ENCODE data around the gene CDCP1.

CDCP1 gene

GRCh38 chr3:45109771-45110508 is 36.2 kb downstream of the CDCP1 start:
- FAIRE-seq = peak; percentile 88

DNA sequence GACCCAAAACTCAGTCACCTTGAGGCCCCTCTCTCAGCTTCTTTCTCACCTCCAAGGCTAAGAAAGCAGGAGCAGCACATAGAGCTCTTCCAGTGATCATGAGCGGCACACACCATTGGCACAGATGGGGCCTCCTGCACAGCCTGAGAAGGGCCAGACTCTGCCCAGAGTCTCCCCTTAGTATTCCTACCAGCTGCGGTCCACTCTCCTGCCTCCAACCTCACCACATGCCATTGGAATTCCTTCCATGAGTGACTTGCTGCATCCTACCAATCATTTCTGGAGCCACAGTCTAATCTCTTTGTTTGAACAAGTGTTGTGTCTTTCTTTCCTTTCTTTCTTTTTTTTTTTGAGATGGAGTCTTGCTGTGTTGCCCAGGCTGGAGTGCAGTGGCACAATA is 39.3 kb downstream of the CDCP1 start:
- FAIRE-seq = no peak

DNA sequence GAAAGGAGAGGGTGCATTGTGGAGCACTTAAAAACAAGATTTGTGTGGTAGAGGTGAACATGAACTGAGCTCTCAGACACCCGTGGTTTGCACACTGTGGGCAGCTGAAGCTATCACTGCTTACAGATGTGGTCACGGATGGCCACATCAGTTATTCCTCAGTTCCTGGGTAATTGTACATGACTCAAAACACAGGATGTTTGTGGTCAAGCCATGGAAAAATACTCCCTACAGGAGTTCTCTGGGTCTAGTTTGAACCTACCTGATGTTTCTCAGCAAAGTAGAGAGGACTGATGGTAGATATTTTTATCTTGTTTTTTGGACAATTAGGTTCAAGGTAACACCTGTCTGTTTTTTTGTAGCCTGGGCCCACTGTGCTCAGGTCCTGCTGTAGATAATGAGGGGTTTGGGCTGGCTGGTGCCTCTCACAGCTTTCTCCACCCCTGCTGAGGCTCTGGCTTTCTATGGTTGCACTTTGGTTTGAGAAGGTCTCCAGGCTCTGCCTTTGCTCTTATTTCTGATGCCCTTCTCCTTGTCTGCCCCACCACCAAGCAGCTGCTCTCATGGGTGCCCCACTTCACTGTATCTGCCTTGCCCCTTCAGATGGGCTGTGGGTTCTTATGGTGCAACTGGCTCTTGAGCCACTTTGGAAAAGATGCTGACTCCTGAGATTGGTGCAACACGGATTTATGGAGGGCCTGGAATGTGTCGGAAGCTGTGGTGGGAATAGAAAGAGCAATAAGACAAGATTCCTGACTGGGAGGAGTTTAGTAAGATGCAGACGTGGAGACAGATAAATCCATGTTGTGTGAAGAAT is 40.1 kb downstream of the CDCP1 start:
- FAIRE-seq = no peak

DNA sequence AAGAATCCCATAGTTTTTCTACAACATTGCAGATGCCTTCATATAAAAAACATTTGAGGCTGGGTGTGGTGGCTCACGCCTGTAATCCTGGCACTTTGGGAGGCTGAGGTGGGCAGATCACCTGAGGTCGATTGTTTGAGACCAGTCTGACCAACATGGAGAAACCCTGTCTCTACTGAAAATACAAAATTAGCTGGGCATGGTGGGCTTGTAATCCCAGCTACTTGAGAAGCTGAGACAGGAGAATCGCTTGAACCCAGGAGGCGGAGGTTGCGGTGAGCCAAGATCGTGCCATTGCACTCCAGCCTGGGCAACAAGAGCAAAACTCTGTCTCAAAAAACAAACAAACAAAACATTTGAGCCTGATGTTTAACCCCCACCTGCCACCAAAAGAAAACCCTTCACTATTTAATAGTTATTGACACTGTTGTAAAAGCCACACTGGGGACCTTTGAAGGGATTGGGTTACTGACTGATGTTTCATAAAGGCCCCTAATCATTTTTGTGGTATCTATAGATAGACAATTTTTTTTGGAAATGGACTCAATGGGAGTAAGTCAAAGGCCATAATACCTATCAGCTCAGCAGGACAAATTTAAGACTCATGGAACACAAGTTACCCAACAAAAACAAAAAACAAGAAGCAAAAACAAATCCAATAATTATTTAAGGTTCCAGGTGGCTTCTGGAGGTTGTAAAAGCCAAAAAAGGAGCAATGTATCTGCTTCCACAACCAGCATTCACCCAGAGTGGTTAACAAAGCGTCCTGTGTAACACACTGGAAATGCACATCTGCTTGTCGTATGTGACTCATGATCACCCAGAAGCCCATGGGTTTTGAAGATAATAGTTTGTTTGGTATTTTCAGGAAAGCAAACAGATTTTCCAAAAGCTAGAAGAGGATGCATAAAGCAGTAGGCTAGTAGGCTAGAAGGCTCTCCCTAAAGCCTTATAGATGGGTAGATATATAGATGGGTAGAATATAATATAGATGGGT is 41.2 kb downstream of the CDCP1 start:
- no peak for FAIRE-seq

DNA sequence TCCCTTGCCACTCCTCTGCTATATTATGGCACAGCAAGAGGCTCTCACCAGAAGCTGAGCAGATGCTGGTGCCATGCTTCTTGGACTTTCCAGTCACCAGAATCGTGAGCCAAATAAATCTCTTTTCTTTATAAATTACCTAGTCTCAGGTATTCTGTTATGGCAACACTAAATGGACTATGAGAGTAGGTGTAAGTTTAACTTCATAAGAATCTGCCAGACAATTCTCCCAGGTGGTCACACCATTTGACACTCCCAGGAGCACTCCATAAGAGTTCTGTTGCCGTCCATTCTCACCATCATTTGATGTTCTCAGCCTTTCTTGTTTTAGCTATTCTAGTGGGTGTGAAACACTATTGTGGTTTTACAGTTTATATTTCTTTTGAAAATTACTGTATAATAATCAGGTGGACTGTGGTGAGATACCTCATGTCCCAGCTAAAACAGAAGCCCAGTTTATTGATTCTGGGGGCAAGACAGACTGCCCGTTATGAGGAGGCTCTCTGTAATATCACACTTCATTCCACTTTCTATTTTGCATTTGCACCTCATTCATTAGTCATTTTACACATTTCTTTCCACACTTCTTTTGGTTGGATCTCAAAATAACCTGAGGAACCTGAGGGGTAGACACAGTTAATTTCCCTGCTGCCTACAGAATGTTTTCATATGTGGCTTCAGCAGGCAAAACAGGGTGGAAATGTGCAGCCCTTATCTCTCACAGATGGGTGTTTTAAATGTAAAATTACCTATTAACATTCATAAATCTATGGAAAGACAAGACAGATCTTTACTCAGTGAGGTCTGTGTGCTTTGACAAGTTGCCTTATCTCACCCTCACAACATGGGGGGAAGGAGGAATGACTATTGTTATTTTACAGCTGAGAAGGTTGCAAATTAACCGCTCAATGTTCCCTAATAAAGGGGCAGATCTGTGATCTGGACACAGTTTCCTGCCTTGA is 42.1 kb downstream of the CDCP1 start:
- FAIRE-seq = no peak

DNA sequence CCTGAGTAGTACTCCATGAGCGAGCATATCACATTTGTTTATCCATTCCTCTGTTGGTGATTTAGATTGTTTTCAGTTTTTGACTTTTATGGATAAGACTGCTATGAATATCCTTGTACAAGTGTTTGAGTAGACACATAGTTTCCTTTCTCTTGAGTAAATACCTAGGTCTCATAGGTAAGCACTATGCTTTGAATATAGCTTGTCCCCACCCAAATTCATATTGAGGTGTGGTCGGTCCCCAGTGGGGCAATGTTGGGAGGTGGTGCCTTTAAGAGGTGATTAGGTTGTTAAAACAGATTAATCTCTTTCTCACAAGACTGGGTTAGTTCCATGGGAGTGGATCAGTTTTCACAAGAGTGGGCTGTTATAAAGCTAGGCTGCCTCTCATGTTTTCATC is 42.8 kb downstream of the CDCP1 start:
- no peak for FAIRE-seq

DNA sequence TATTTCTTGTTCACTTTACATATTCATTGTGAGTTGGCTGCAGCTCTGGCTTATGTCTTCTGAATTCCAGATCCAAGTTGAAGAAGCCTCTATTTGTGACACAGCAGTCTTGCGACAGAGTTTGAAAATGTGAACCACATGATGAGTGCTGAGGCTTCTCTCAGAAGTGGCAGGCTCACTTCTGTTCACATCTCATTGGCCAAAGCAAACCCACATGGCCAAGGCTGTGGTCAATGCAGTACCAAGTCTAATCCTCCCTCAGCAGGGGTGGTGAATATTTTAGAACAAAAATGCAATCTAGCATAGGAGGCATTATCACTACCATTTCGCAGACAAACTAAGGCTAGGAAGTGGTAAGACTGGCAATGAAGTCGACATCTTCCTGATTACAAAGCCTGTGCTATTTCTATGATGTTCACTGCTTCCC is 45.2 kb downstream of the CDCP1 start:
- FAIRE-seq = no peak

DNA sequence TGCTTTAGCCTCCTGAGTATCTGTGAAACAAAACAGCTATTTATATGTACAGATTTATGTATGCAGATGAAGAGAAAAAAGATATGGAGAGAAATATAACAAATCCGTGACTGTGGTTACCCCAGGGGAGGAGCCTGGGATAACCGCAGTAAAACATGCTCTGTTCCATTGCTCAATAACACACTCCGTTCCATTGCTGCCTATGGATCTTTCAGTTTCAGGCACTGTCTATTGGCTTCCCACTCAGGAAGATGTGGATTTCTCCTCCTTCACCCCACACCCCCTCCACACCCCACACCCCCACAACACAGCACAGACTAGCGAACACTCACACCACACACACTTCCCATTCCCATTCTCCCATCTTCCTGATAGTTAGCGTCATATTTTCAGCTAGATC is 47.9 kb downstream of the CDCP1 start:
- FAIRE-seq = no peak

- no peak for FAIRE-seq
Observed at GRCh38 chr3:45097296-45097883, 48.8 kb downstream of the CDCP1 start.

- FAIRE-seq = no peak
Observed at GRCh38 chr3:45095916-45096526, 50.2 kb downstream of the CDCP1 start.

GRCh38 chr3:45093176-45093575 is 53.0 kb downstream of the CDCP1 start:
- FAIRE-seq = no peak

DNA sequence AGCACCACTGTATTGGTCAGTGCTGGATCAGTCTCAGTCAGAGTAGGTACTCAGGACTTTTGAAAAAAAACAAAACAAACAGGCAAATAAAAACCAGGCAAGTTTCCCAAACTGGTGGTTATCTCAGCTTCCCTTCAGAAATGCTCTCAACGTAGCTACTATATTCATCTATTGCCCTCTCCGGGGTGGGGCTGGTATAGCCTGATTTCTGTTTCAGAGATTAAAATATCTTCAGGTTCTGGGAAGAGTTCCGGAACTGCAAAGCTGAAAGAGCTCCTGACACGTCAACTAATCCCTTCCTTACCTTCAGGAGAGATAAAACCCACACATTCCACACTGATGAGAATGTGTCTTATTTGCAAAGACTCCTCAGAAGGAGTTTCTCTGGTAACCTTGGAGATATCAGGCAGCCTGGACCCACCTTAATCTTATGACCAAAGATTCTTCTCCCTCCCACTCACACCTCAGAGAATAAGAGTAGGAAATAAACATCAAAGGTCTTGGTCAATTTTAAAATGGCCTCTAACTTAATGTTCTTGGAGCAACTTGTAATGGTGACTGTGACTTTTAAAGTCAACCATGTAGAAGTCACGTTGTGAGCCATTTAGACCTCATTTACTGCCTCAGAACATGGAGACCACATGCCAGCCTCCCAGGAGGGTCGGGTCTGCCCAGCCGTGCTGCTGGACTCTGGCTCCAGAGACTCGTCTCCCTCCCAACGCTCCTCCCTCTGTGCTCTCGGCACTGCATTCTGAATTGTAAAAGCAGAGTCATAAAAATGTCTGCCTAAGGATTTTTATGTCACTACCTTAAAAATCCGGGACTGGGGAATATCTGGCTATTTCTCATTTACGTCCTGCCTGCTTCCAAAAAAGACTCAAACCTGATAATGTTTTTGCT is 53.8 kb downstream of the CDCP1 start:
- FAIRE-seq = no peak

- FAIRE-seq = no peak
Observed at GRCh38 chr3:45090855-45091254, 55.3 kb downstream of the CDCP1 start.

DNA sequence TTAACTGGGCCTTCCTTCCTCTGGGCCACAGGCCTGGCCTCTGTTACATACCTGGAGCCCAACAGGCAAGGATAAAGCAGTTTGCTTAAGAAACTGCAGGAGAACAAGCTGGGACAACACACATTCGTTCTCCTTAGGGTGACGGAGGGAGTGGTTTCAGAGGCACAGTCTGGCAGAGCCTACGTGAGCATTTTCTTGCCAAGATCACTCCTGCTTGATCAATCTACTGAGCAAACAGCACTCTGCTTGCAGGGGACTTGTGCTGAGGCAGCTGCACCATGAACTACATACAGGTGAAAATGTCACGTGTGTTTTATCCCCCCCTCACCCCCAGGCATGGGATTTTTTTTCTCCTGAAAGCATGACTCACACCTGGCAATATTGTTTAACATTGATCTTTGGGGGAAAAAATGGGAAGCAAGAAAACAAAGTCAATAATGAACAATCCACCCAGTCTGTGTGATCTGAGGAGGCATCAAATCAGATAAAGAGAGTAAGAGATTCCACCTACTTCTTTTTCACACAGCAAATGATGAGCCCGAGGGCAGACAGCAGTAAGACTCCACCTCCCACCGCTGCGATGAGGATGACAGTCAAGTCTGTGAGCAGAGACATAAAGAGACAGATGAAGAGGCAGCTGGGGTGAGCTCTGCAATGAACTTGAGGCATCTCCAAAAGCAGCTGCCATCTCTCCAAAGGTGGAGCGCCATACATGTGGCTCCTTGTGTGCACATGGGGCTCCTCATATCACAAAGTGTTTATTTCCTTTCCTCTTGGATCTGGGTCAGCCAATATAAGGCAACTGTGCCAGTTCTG is 57.4 kb downstream of the CDCP1 start:
- FAIRE-seq = no peak

DNA sequence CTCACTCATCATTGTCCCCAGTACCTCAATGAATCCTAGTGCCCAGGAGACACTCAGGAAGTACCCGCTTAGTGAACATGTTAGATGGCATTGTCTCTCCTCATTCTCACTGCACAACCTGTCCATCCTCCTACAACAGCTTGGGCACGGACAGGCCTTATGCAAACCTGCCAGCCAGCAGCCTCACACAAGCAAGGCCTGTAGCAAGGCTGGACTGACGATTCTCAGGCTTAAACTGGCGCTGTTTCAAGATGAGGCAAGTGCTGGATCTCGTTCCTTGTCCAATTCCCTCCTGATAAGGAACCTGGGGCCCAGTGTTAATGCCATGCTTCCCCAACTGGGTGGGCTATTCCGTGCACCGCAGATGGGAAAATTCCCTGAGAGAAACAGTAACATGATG is 59.0 kb downstream of the CDCP1 start:
- no peak for FAIRE-seq

- FAIRE-seq = no peak
Observed at GRCh38 chr3:45084820-45085816, 61.1 kb downstream of the CDCP1 start.

GRCh38 chr3:45084361-45084760 is 61.8 kb downstream of the CDCP1 start:
- no peak for FAIRE-seq

DNA sequence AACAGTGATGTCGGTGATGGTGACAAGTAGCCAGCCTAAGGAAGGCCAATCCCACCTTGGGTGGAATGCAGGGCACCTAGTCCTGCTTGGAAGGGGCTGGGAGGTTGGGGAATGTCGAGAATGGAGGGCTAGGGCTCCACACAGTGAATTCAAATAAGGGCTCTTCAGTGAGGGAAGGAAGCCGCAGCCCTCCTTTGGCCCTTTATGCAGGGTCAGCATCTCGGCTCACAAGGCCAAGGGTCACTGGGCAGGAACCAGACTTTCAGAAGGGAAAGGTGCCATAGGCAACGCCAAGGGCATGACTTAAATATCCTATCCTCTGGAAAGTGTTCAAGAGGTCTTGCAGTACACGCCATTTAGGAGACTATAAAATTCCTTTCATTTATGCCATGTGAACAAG is 63.2 kb downstream of the CDCP1 start:
- no peak for FAIRE-seq
